Measurements from ENCODE around the gene TDRD6. TPM values are rescaled to one million over a fixed set of nuclear protein-coding genes. Genes with fewer than 3 reads are reported as not detected.
A peak's percentile ranks its signal among the peaks of the same experiment; 100 is the strongest.

TDRD6 gene
- polyA plus RNA-seq, 1 donor: 0.45 TPM

DNA sequence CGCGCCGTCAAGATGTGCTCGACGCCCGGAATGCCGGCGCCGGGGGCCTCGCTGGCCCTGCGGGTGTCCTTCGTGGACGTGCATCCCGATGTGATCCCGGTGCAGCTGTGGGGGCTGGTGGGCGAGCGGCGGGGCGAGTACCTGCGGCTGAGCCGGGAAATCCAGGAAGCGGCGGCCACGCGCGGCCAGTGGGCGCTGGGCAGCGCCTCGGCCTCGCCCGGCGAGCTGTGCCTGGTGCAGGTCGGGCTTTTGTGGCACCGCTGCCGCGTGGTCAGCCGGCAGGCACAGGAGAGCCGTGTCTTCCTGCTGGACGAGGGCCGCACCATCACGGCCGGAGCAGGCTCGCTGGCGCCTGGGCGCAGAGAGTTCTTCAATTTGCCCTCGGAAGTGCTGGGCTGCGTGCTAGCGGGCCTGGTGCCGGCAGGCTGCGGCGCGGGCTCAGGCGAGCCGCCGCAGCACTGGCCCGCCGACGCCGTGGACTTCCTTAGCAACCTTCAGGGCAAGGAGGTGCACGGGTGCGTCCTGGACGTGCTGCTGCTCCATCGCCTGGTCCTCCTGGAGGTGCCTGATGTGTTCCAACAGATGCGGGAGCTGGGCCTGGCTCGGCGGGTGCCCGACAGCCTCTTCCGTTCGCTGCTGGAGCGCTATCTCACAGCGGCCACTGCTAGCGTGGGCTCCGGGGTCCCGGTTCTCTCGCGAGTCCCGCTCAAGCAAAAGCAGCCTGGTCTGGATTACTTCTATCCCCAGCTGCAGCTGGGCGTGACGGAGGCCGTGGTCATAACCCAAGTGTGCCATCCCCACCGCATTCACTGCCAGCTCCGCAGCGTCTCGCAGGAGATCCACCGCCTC is 656 bp downstream of the TDRD6 start:
- WGBS (ENCODE audit: insufficient coverage, low lambda C conversion rate): no CpG with 5 or more reads among the region's 85 CpGs
- Histone ChIP-seq H3K4me1 (ENCODE audit: control insufficient read depth, insufficient read depth, low read length) (no peaks in the 10 kb centered on the region), H3K4me3 (ENCODE audit: low read length) (no peak overlapping the region), H3K27ac (ENCODE audit: low read length) (no peak overlapping the region), H3K36me3 (ENCODE audit: control insufficient read depth, insufficient read depth, low read length) (no peaks in the 10 kb centered on the region), H3K9me3 (ENCODE audit: control insufficient read depth, low read depth, low read length) (peaks cover 15% of the 10 kb centered on the region), H3K27me3 (ENCODE audit: control insufficient read depth, insufficient read depth, low read length) (no peaks in the 10 kb centered on the region)
- DNase-seq: no peak

DNA sequence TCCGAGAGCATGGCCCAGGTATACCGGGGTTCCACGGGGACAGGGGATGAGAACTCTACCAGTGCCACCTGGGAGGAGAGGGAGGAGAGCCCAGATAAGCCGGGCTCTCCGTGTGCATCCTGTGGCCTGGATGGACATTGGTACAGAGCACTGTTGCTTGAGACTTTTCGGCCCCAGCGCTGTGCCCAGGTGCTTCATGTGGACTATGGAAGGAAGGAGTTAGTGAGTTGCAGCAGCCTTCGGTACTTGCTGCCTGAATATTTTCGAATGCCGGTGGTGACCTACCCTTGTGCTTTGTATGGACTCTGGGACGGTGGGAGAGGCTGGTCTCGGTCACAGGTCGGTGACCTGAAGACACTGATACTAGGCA is 1.3 kb downstream of the TDRD6 start:
- Histone ChIP-seq H3K36me3 (ENCODE audit: control insufficient read depth, insufficient read depth, low read length) (no peaks in the 10 kb centered on the region), H3K27me3 (ENCODE audit: control insufficient read depth, insufficient read depth, low read length) (no peaks in the 10 kb centered on the region), H3K9me3 (ENCODE audit: control insufficient read depth, low read depth, low read length) (peaks cover 15% of the 10 kb centered on the region), H3K4me3 (ENCODE audit: low read length) (no peak overlapping the region), H3K4me1 (ENCODE audit: control insufficient read depth, insufficient read depth, low read length) (no peaks in the 10 kb centered on the region), H3K27ac (ENCODE audit: low read length) (no peak overlapping the region)
- no CpG with 5 or more reads among the region's 13 CpGs for WGBS (ENCODE audit: insufficient coverage, low lambda C conversion rate)
- no peak for DNase-seq

DNA sequence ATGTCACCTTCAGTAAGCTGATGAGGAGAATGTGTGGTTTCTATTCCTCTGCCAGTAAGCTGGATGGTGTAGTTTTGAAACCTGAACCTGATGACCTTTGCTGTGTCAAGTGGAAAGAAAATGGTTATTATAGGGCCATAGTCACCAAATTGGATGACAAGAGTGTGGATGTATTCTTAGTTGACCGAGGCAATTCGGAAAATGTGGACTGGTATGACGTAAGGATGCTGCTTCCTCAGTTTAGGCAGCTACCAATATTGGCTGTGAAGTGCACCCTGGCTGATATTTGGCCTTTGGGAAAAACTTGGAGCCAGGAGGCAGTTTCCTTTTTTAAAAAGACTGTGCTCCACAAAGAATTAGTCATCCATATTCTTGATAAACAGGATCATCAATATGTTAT is 2.0 kb downstream of the TDRD6 start:
- Histone ChIP-seq H3K27ac (ENCODE audit: low read length) (no peak overlapping the region), H3K27me3 (ENCODE audit: control insufficient read depth, insufficient read depth, low read length) (no peaks in the 10 kb centered on the region), H3K4me1 (ENCODE audit: control insufficient read depth, insufficient read depth, low read length) (no peaks in the 10 kb centered on the region), H3K9me3 (ENCODE audit: control insufficient read depth, low read depth, low read length) (peaks cover 15% of the 10 kb centered on the region), H3K4me3 (ENCODE audit: low read length) (no peak overlapping the region), H3K36me3 (ENCODE audit: control insufficient read depth, insufficient read depth, low read length) (no peaks in the 10 kb centered on the region)
- no peak for DNase-seq
- no CpG with 5 or more reads among the region's 3 CpGs for WGBS (ENCODE audit: insufficient coverage, low lambda C conversion rate)

DNA sequence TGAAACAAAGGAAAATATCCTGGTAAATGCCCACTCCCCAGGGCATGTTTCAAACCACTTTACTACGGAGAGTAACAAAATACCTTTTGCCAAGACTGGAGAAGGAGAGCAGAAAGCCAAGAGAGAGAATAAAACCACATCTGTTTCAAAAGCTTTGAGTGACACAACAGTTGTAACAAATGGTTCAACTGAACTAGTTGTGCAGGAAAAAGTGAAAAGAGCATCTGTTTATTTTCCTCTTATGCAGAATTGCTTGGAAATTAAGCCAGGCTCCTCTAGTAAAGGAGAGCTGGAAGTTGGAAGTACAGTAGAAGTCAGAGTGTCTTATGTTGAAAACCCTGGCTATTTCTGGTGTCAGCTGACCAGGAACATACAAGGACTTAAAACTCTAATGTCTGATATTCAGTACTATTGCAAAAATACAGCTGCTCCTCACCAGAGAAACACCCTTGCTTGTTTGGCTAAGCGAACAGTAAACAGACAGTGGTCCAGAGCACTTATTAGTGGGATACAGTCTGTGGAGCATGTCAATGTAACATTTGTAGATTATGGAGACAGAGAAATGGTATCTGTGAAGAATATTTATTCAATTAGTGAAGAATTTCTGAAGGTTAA is 2.6 kb downstream of the TDRD6 start:
- H3K36me3 ChIP-seq (ENCODE audit: control insufficient read depth, insufficient read depth, low read length): no peaks in the 10 kb centered on the region
- WGBS (ENCODE audit: insufficient coverage, low lambda C conversion rate): no CpG with 5 or more reads among the region's 2 CpGs
- H3K9me3 ChIP-seq (ENCODE audit: control insufficient read depth, low read depth, low read length): peaks cover 15% of the 10 kb centered on the region
- H3K27ac ChIP-seq (ENCODE audit: low read length): no peak overlapping the region
- no peak for DNase-seq
- H3K27me3 ChIP-seq (ENCODE audit: control insufficient read depth, insufficient read depth, low read length): no peaks in the 10 kb centered on the region
- H3K4me3 ChIP-seq (ENCODE audit: low read length): no peak overlapping the region
- no peaks in the 10 kb centered on the region for H3K4me1 ChIP-seq (ENCODE audit: control insufficient read depth, insufficient read depth, low read length)

DNA sequence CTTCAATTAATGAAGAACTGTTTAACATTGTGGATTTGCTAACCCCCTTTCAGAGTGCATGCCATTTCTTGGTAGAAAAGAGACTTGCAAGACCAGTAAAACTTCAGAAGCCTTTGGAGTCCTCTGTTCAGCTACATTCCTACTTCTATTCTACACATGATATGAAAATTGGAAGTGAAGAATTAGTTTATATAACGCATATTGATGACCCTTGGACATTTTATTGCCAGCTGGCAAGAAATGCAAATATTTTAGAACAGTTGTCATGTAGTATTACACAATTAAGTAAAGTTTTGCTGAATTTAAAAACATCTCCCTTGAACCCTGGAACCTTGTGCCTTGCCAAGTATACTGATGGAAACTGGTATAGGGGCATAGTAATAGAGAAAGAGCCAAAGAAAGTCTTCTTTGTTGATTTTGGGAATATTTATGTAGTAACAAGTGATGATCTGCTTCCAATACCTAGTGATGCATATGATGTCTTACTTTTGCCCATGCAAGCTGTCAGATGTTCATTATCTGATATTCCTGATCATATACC is 3.3 kb downstream of the TDRD6 start:
- Histone ChIP-seq H3K4me3 (ENCODE audit: low read length) (no peak overlapping the region), H3K36me3 (ENCODE audit: control insufficient read depth, insufficient read depth, low read length) (no peaks in the 10 kb centered on the region), H3K27me3 (ENCODE audit: control insufficient read depth, insufficient read depth, low read length) (no peaks in the 10 kb centered on the region), H3K4me1 (ENCODE audit: control insufficient read depth, insufficient read depth, low read length) (no peaks in the 10 kb centered on the region), H3K27ac (ENCODE audit: low read length) (no peak overlapping the region), H3K9me3 (ENCODE audit: control insufficient read depth, low read depth, low read length) (peaks cover 15% of the 10 kb centered on the region)
- no CpG with 5 or more reads among the region's 1 CpG for WGBS (ENCODE audit: insufficient coverage, low lambda C conversion rate)
- no peak for DNase-seq

DNA sequence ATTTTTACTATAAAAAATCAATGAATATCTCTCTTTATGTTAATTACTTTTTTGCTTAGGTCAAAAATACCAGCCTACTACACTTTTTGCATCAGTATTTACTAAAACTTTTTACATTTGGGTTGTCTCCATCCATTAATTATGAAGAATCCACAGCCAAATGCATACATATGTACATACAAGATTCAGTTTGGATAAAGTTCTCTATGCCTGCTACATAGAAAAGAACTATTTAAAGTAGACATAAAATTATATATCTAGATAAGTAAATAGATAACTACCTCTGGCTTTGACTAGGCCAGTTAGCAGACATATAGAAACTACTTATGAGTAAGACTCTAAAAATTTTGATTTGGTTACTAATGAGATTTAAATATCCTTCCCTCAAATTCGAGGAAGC is 12.3 kb downstream of the TDRD6 start:
- peaks cover 6% of the 10 kb centered on the region for H3K4me1 ChIP-seq (ENCODE audit: control insufficient read depth, insufficient read depth, low read length)
- H3K27me3 ChIP-seq (ENCODE audit: control insufficient read depth, insufficient read depth, low read length): no peaks in the 10 kb centered on the region
- H3K27ac ChIP-seq (ENCODE audit: low read length): no peak overlapping the region
- H3K36me3 ChIP-seq (ENCODE audit: control insufficient read depth, insufficient read depth, low read length): no peaks in the 10 kb centered on the region
- H3K9me3 ChIP-seq (ENCODE audit: control insufficient read depth, low read depth, low read length): no peaks in the 10 kb centered on the region
- 100% methylated on average over 1 of the region's 1 CpG for WGBS (ENCODE audit: insufficient coverage, low lambda C conversion rate)
- no peak for DNase-seq
- no peak overlapping the region for H3K4me3 ChIP-seq (ENCODE audit: low read length)

DNA sequence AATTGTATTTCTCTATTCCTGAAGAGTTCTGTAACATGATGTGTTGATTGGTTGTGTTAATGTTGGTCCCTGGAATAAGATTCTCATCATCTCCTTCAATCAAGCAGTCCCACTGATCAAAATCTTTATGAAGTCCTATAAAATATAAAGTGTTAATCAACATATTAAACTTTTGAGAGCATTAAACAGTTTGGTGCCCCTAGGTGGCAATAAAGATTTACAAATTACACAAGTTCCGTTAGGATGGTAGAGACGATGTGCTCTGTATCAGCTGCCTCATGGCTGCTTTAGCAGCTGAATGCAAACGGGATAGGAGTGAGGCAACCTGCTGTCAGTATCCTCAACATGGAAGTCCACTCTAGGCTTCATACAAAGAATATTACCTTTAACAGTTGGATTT is 16.9 kb downstream of the TDRD6 start:
- Histone ChIP-seq H3K4me3 (ENCODE audit: low read length) (no peak overlapping the region), H3K9me3 (ENCODE audit: control insufficient read depth, low read depth, low read length) (no peaks in the 10 kb centered on the region), H3K27ac (ENCODE audit: low read length) (no peak overlapping the region), H3K36me3 (ENCODE audit: control insufficient read depth, insufficient read depth, low read length) (no peaks in the 10 kb centered on the region), H3K4me1 (ENCODE audit: control insufficient read depth, insufficient read depth, low read length) (no peaks in the 10 kb centered on the region), H3K27me3 (ENCODE audit: control insufficient read depth, insufficient read depth, low read length) (no peaks in the 10 kb centered on the region)
- DNase-seq: peak in 1 of 2 donors; percentile 9
- WGBS (ENCODE audit: insufficient coverage, low lambda C conversion rate): no CpG with 5 or more reads among the region's 3 CpGs

DNA sequence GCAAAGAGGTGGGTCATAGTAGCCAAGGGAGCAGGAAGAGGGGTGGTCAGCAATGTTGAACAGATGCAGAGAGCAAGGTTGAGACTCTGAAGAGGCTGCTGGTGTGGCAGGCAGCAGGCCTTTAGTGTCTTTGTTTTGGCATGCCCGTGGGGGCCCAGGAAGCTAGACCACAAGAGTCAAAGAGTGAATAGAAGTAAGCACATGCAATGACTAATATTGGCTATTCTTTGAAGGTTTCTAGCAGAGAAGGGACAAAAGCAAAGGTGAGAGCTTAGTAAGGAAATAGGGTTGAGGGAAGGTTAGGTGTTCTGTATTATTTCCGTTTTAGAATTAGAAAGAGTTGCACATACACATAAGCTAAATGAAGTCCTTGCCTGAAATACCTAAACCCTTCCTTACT is 18.8 kb downstream of the TDRD6 start:
- Histone ChIP-seq H3K36me3 (ENCODE audit: control insufficient read depth, insufficient read depth, low read length) (no peaks in the 10 kb centered on the region), H3K27ac (ENCODE audit: low read length) (no peak overlapping the region), H3K27me3 (ENCODE audit: control insufficient read depth, insufficient read depth, low read length) (no peaks in the 10 kb centered on the region), H3K4me1 (ENCODE audit: control insufficient read depth, insufficient read depth, low read length) (no peaks in the 10 kb centered on the region), H3K4me3 (ENCODE audit: low read length) (no peak overlapping the region), H3K9me3 (ENCODE audit: control insufficient read depth, low read depth, low read length) (no peaks in the 10 kb centered on the region)
- DNase-seq: no peak
- 100% methylated on average over 1 of the region's 2 CpGs for WGBS (ENCODE audit: insufficient coverage, low lambda C conversion rate)

DNA sequence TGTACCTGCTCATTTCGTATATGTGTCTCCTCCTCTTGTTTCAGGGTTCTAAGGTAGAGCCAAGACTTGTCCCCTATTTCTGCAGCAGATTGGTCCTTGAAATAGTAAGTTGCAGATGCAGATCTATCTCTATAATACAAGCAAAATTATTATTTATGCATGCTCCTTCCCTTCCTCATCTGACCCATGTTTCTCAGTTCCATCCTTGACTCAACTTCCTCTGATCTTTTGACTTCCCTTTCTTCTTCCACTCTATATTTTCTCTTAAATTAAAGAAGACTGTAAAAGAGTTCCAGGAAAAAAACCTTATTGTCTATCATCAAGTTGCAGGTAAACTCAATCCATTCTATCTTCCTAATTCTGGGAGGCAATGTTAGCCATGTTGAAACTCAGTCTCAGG is 23.8 kb downstream of the TDRD6 start:
- H3K36me3 ChIP-seq (ENCODE audit: control insufficient read depth, insufficient read depth, low read length): no peaks in the 10 kb centered on the region
- H3K4me3 ChIP-seq (ENCODE audit: low read length): no peak overlapping the region
- no peaks in the 10 kb centered on the region for H3K9me3 ChIP-seq (ENCODE audit: control insufficient read depth, low read depth, low read length)
- H3K27ac ChIP-seq (ENCODE audit: low read length): no peak overlapping the region
- DNase-seq: no peak
- no peaks in the 10 kb centered on the region for H3K4me1 ChIP-seq (ENCODE audit: control insufficient read depth, insufficient read depth, low read length)
- whole genome bisulfite sequencing (ENCODE audit: insufficient coverage, low lambda C conversion rate): 100% methylated on average over 1 of the region's 1 CpG
- no peaks in the 10 kb centered on the region for H3K27me3 ChIP-seq (ENCODE audit: control insufficient read depth, insufficient read depth, low read length)

DNA sequence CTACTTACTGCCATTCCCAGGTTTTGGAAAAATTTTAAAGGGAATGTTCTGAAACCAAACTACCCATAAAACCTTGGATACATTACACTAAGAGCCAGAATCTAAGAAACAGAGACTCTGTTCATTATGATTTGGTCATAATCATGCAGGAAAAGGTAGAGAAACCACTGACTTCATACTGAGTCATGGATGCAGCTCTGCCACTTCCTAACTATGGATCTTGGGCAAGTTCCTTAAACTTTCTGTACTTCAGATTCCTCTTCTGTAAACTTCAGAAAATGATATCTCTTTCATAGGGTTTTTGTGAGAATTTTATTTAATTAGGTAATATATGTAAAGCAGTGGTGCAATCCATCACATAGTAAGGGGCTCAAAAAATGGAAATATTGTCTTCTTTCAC is 27.5 kb downstream of the TDRD6 start:
- H3K4me3 ChIP-seq (ENCODE audit: low read length): no peak overlapping the region
- no peak for DNase-seq
- H3K4me1 ChIP-seq (ENCODE audit: control insufficient read depth, insufficient read depth, low read length): no peaks in the 10 kb centered on the region
- no peaks in the 10 kb centered on the region for H3K9me3 ChIP-seq (ENCODE audit: control insufficient read depth, low read depth, low read length)
- H3K27me3 ChIP-seq (ENCODE audit: control insufficient read depth, insufficient read depth, low read length): no peaks in the 10 kb centered on the region
- no peak overlapping the region for H3K27ac ChIP-seq (ENCODE audit: low read length)
- no peaks in the 10 kb centered on the region for H3K36me3 ChIP-seq (ENCODE audit: control insufficient read depth, insufficient read depth, low read length)

All from large intestine (tissue), 3 donors.